ENCODE results near the gene CORIN.

Gene CORIN

DNA sequence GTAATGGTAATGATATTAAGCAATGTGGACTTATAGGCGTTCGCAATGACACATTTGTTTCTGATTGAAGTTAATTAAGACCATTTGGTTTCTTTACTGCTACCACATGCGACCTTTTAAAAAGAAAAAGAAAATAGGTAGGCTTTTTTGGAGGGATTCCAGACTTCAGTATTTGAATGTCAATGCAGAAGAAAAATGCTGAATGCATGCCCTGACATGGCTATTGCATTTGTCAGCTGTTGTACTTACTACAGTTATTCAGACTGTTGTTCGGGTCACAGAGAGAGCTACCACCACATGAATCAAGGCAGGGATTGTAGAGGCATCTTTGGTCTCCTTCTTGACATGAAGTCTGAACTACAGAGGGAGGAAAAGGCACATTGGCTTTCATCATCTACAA, 163.7 kb downstream of the CORIN start:
- ChIA-PET CTCF (interaction anchor here (1.4 to 8.7 kb wide), 5 partner anchors 12 to 258 kb away, joined by 4 to 58 read pairs (median 6); partner anchors contain the start of gene CORIN), POLR2A (no interaction called here)
- no peak overlapping the region for H3K4me3 ChIP-seq (ENCODE audit: low read depth, low read length)
- TF ChIP-seq, protein P1, sequence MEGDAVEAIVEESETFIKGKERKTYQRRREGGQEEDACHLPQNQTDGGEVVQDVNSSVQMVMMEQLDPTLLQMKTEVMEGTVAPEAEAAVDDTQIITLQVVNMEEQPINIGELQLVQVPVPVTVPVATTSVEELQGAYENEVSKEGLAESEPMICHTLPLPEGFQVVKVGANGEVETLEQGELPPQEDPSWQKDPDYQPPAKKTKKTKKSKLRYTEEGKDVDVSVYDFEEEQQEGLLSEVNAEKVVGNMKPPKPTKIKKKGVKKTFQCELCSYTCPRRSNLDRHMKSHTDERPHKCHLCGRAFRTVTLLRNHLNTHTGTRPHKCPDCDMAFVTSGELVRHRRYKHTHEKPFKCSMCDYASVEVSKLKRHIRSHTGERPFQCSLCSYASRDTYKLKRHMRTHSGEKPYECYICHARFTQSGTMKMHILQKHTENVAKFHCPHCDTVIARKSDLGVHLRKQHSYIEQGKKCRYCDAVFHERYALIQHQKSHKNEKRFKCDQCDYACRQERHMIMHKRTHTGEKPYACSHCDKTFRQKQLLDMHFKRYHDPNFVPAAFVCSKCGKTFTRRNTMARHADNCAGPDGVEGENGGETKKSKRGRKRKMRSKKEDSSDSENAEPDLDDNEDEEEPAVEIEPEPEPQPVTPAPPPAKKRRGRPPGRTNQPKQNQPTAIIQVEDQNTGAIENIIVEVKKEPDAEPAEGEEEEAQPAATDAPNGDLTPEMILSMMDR (IDR thresholded peaks at IDR 0.05; ENCODE audit: insufficient read depth, low read length, missing control alignments), result no peak
- no peak for DNase-seq (ENCODE audit: low read depth, low spot score)

- TF ChIP-seq, protein P1 (IDR thresholded peaks at IDR 0.05; ENCODE audit: insufficient read depth, low read length, missing control alignments), result no peak
- no peak overlapping the region for H3K4me3 ChIP-seq (ENCODE audit: low read depth, low read length)
- POLR2A ChIA-PET, result no interaction called here
- CTCF ChIA-PET, result interaction anchor here (1.2 to 8.7 kb wide), 7 partner anchors 11 to 259 kb away, joined by 3 to 58 read pairs (median 6); partner anchors contain the start of gene CORIN
- no peak for DNase-seq (ENCODE audit: low read depth, low spot score)
Measured at GRCh38 chr4:47672696-47673095, 165.2 kb downstream of the CORIN start.

DNA sequence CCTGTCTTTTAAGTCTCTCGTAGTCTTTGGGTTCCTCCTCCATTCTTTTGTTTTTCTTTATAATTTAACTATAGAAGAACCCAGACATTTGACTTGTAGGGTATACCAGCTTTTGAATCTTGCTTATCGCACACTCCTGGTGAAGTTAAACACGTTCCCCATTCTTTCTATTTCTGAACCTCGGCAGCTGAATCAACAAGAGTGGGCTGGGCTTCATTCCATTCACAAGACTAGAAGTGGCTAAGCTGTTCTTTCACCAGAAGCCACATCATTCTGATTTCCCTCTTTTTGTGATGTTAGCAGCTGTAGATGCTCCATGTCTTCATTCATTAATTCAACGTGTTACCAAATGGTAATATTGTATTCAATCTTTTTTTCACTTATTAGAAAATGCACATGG, 167.9 kb downstream of the CORIN start:
- ChIA-PET POLR2A (no interaction called here), CTCF (interaction anchor here (0.8 to 8.7 kb wide), 13 partner anchors 9 to 267 kb away, joined by 3 to 58 read pairs (median 12); partner anchors contain the start of gene CORIN)
- TF ChIP-seq, protein P1 (IDR thresholded peaks at IDR 0.05; ENCODE audit: insufficient read depth, low read length, missing control alignments), result no peak
- no peak overlapping the region for H3K4me3 ChIP-seq (ENCODE audit: low read depth, low read length)
- DNase-seq (ENCODE audit: low read depth, low spot score), result no peak

DNA sequence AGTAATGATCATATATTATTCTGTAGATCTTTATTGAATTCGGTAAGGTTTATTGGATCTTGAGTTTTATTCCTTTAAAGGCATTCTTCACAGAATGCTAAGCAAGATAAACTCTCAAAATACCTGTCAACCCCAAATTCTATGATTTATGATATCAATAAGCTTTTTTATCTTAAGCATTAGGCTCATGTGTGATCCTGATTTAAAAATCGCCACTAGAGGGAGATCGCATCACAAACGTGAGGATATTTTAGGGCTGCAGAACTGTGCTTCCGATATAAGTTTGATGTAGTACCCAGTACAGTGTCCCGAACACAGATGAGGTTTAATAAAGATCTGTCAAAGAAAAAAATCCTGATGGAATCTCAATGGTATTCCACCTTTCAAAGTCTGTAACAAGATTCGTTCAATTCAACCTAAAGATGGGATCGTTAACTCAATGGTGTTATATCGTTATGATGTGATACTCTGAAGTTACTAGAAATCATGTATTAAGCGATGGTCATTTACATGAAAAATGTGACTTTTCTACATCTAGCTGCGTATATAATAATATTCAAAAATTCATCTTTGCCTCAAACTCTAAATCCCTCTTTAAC, 169.0 kb downstream of the CORIN start:
- ChIA-PET POLR2A (no interaction called here), CTCF (interaction anchor here (0.6 to 8.7 kb wide), 29 partner anchors 8 to 268 kb away, joined by 3 to 58 read pairs (median 5); partner anchors contain the start of gene CORIN)
- H3K4me3 ChIP-seq (ENCODE audit: low read depth, low read length), result no peak overlapping the region
- DNase-seq (ENCODE audit: low read depth, low spot score), result no peak
- TF ChIP-seq, protein P1 (IDR thresholded peaks at IDR 0.05; ENCODE audit: insufficient read depth, low read length, missing control alignments), result peak; percentile 60

GRCh38 chr4:47668256-47668655, 169.6 kb downstream of the CORIN start:
- no peak for DNase-seq (ENCODE audit: low read depth, low spot score)
- CTCF ChIA-PET, result interaction anchor here (0.6 to 8.7 kb wide), 27 partner anchors 8 to 269 kb away, joined by 3 to 58 read pairs (median 5); partner anchors contain the start of gene CORIN

DNA sequence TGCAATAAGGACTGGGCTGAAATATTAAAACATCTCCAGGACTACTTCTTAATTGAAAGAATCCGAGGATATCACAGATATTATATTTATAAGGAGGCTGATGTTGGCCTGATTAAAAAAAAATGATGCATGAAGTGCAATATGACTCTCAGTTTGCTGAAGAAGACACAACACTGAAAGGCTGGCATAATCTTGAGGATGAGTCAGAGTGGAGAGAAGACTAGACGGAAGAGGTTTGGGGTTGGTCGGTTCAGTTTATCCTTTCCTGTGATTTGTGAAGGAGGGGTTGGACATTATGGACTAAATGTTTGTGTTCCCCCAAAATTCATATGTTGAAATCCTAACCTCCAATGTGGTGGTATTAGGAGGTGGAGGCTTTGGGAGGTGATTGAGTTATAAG, 170.3 kb downstream of the CORIN start:
- no peak for DNase-seq (ENCODE audit: low read depth, low spot score)
- H3K4me3 ChIP-seq (ENCODE audit: low read depth, low read length), result no peak overlapping the region
- TF ChIP-seq, protein P1 (IDR thresholded peaks at IDR 0.05; ENCODE audit: insufficient read depth, low read length, missing control alignments), result no peak
- POLR2A ChIA-PET, result no interaction called here
- CTCF ChIA-PET, result interaction anchor here (1.2 to 5.8 kb wide), 5 partner anchors 21 to 184 kb away, joined by 3 to 38 read pairs (median 6); no protein-coding TSS in a partner anchor

More at GRCh38 chr4:47668256-47668655, 169.6 kb downstream of the CORIN start:
- H3K4me3 ChIP-seq (ENCODE audit: low read depth, low read length), result no peak overlapping the region
- POLR2A ChIA-PET, result no interaction called here
- TF ChIP-seq, protein P1 (IDR thresholded peaks at IDR 0.05; ENCODE audit: insufficient read depth, low read length, missing control alignments), result no peak

Measured in AG04449 (cell line).